CD4-positive, CD25-positive, alpha-beta regulatory T cell (primary cell): ENCODE results near the gene TUFT1. TPM values are rescaled to one million over a fixed set of nuclear protein-coding genes. Genes with fewer than 3 reads are reported as not detected.
"Not testable (repeated sequence)": the region's sequence is repeated elsewhere in the genome, so short reads cannot be mapped to it uniquely, and the experiment has no call there.

ENCODE experiments used
- ATAC-seq, 2 donors: fragments of 150-1000 bp; cut with Tn5 transposase; one replicate each; pipeline ENCODE4 v1.10.0; 2021; ENCODE audit warnings: low read depth in 2 of 2, moderate number of reproducible peaks in 2 of 2, moderate library complexity in 1 of 2
- DNase-seq, 3 donors: peaks; one replicate each; pipeline versions ENCODE4 v3.0.0 to v3.0.0-alpha.2; 2012 to 2022; ENCODE audit warnings: mixed read lengths in 1 of 3
- H3K27ac ChIP-seq: one replicate; pipeline ENCODE4 v1.7.0; 2013; ENCODE audit warnings: mild to moderate bottlenecking, low read length; ENCODE audit not compliant: insufficient read depth, poor library complexity, severe bottlenecking
- H3K27me3 ChIP-seq: one replicate; pipeline ENCODE4 v1.7.0; 2013; ENCODE audit warnings: low read length; ENCODE audit not compliant: control insufficient read depth, insufficient read depth
- H3K36me3 ChIP-seq: one replicate; pipeline ENCODE4 v1.7.0; 2013; ENCODE audit warnings: mild to moderate bottlenecking, low read length, moderate library complexity; ENCODE audit not compliant: control insufficient read depth, insufficient read depth
- H3K4me1 ChIP-seq: 2 replicates; pipeline ENCODE4 v1.7.0; 2013; ENCODE audit warnings: mild to moderate bottlenecking, low read length; ENCODE audit not compliant: insufficient read depth, control insufficient read depth, poor library complexity, severe bottlenecking
- H3K4me3 ChIP-seq: one replicate; pipeline ENCODE4 v1.7.0; 2013; ENCODE audit warnings: low read depth, mild to moderate bottlenecking, low read length, moderate library complexity
- H3K9me3 ChIP-seq, 2 experiments: 1 replicate in 1 of 2; 2 replicates in 1 of 2; pipeline ENCODE4 v1.7.0; 2013; ENCODE audit warnings: low read length in 2 of 2, mild to moderate bottlenecking in 1 of 2, moderate library complexity in 1 of 2; ENCODE audit not compliant: control insufficient read depth in 2 of 2
- H3K27ac Mint-ChIP-seq, 3 donors: one replicate each; pipeline ENCODE4 v1.8.0; 2020 to 2022; ENCODE audit warnings: mild to moderate bottlenecking in 3 of 3, mixed read lengths in 3 of 3, moderate library complexity in 2 of 3
- H3K27me3 Mint-ChIP-seq: one replicate; pipeline ENCODE4 v1.8.0; 2022; ENCODE audit warnings: mild to moderate bottlenecking, mixed read lengths
- H3K36me3 Mint-ChIP-seq: one replicate; pipeline ENCODE4 v1.8.0; 2020; ENCODE audit warnings: mixed read lengths
- H3K4me1 Mint-ChIP-seq, 4 donors: one replicate each; pipeline ENCODE4 v1.8.0; 2020 to 2022; ENCODE audit warnings: mixed read lengths in 4 of 4, mild to moderate bottlenecking in 1 of 4
- H3K4me3 Mint-ChIP-seq, 4 donors: one replicate each; pipeline ENCODE4 v1.8.0; 2020 to 2022; ENCODE audit warnings: mild to moderate bottlenecking in 4 of 4, mixed read lengths in 4 of 4, moderate library complexity in 3 of 4
- H3K9me3 Mint-ChIP-seq, 7 donors: one replicate each; pipeline ENCODE4 v1.8.0; 2020 to 2022; ENCODE audit warnings: mixed read lengths in 7 of 7, mild to moderate bottlenecking in 3 of 7, moderate library complexity in 2 of 7
- polyA plus RNA-seq, 4 donors: library from polyadenylated mRNA; unstranded; fragments of 300-500 nt; fragmentation: Illumina TruSeq; gene quantifications; one replicate each; pipeline ENCODE4 v1.2.3, GENCODE V29; 2021
- total RNA-seq: library from RNA; stranded (reverse); gene quantifications from one replicate; pipeline ENCODE4 v1.2.3, GENCODE V29; 2022

Gene TUFT1
- total and polyA plus RNA-seq, 5 donors from 2014 or later, result 10.2 to 13.6 (median 13.3) TPM

- ATAC-seq, result no peak
- peaks cover 5% of the 10 kb centered on the region for H3K36me3 Mint-ChIP-seq
These were observed 45.5 kb downstream of the TUFT1 start for GRCh38 chr1:151585622-151586021.

GRCh38 chr1:151590961-151591360, 50.9 kb downstream of the TUFT1 start:
- no peak overlapping the region for H3K4me3 Mint-ChIP-seq
- peaks cover 17% of the 10 kb centered on the region for H3K27me3 Mint-ChIP-seq
- no peak overlapping the region for H3K27ac ChIP-seq
- H3K9me3 ChIP-seq, result peaks cover 6 to 7% of the 10 kb centered on the region in 2 experiments
- no peaks in the 10 kb centered on the region for H3K36me3 ChIP-seq
- DNase-seq (no peak), ATAC-seq (no peak)
- peaks cover 5 to 10% (median 6%) of the 10 kb centered on the region in 4 donors for H3K4me1 Mint-ChIP-seq
- no peak overlapping the region for H3K4me3 ChIP-seq
- peaks cover 0 to 9% (median 2%) of the 10 kb centered on the region in 7 donors for H3K9me3 Mint-ChIP-seq
- H3K4me1 ChIP-seq, result no peaks in the 10 kb centered on the region
- peaks cover 3% of the 10 kb centered on the region for H3K27me3 ChIP-seq
- H3K27ac Mint-ChIP-seq, result no peak overlapping the region
- peaks cover 5% of the 10 kb centered on the region for H3K36me3 Mint-ChIP-seq

More at GRCh38 chr1:151585622-151586021, 45.5 kb downstream of the TUFT1 start:
- Histone ChIP-seq H3K9me3 (no peaks in the 10 kb centered on the region), H3K4me3 (no peak overlapping the region), H3K27me3 (peaks cover 3% of the 10 kb centered on the region), H3K4me1 (no peaks in the 10 kb centered on the region), H3K36me3 (no peaks in the 10 kb centered on the region), H3K27ac (no peak overlapping the region)
- Mint-ChIP-seq H3K27me3 (peaks cover 10% of the 10 kb centered on the region), H3K27ac (no peak overlapping the region), H3K4me3 (no peak overlapping the region), H3K4me1 (no peaks in the 10 kb centered on the region), H3K9me3 (peaks cover 0 to 4% (median 0%) of the 10 kb centered on the region in 7 donors)
- DNase-seq, result no peak

DNA sequence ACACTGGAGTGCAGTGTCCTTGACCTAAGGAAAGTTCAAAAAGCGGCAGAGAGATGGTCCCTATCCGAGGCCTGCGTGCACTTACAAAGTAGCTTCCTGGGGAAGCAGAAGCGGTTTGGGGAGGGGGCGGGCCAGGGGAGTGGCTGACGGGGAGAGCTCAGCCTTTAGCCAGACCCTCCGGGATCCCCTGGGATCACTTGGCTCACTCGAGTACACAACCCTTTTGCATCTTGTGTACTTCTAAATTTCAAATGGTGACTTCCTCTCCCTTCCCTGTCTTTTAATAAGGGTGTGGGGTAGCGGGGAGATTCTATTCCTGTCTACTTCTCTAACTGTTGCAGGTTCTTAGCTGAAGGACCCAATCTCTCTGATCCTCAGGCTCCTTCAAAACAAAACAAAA, 53.6 kb downstream of the TUFT1 start:
- DNase-seq (no peak), ATAC-seq (peak in 1 of 2 donors; percentile 8)
- H3K9me3 Mint-ChIP-seq, result peaks cover 0 to 9% (median 2%) of the 10 kb centered on the region in 7 donors
- H3K36me3 Mint-ChIP-seq, result peaks cover 5% of the 10 kb centered on the region
- H3K4me1 Mint-ChIP-seq, result peaks cover 5 to 10% (median 6%) of the 10 kb centered on the region in 4 donors
- H3K9me3 ChIP-seq, result peaks cover 6 to 7% of the 10 kb centered on the region in 2 experiments
- no peaks in the 10 kb centered on the region for H3K27me3 ChIP-seq
- H3K4me1 ChIP-seq, result no peaks in the 10 kb centered on the region
- H3K27ac Mint-ChIP-seq, result peak overlapping the region; percentile 6 to 65 (median 51)
- peaks cover 17% of the 10 kb centered on the region for H3K27me3 Mint-ChIP-seq
- no peak overlapping the region for H3K27ac ChIP-seq
- peak overlapping the region; percentile 63 for H3K4me3 ChIP-seq
- peak overlapping the region in 3 of 4 donors; percentile 4 to 75 (median 44) for H3K4me3 Mint-ChIP-seq
- no peaks in the 10 kb centered on the region for H3K36me3 ChIP-seq

GRCh38 chr1:151594143-151594625, 54.1 kb downstream of the TUFT1 start:
- H3K4me1 ChIP-seq, result no peaks in the 10 kb centered on the region
- ATAC-seq (peak; percentile 98 to 99), DNase-seq (peak; percentile 75 to 91 (median 85))
- H3K36me3 ChIP-seq, result no peaks in the 10 kb centered on the region
- peaks cover 17% of the 10 kb centered on the region for H3K27me3 Mint-ChIP-seq
- H3K27ac ChIP-seq, result no peak overlapping the region
- H3K36me3 Mint-ChIP-seq, result peaks cover 5% of the 10 kb centered on the region
- peak overlapping the region; percentile 63 for H3K4me3 ChIP-seq
- peak overlapping the region in 3 of 4 donors; percentile 4 to 75 (median 44) for H3K4me3 Mint-ChIP-seq
- H3K27me3 ChIP-seq, result no peaks in the 10 kb centered on the region
- H3K4me1 Mint-ChIP-seq, result peaks cover 5 to 10% (median 6%) of the 10 kb centered on the region in 4 donors
- H3K9me3 ChIP-seq, result peaks cover 6 to 7% of the 10 kb centered on the region in 2 experiments
- H3K9me3 Mint-ChIP-seq, result peaks cover 0 to 9% (median 2%) of the 10 kb centered on the region in 7 donors
- peak overlapping the region; percentile 6 to 65 (median 51) for H3K27ac Mint-ChIP-seq

DNA sequence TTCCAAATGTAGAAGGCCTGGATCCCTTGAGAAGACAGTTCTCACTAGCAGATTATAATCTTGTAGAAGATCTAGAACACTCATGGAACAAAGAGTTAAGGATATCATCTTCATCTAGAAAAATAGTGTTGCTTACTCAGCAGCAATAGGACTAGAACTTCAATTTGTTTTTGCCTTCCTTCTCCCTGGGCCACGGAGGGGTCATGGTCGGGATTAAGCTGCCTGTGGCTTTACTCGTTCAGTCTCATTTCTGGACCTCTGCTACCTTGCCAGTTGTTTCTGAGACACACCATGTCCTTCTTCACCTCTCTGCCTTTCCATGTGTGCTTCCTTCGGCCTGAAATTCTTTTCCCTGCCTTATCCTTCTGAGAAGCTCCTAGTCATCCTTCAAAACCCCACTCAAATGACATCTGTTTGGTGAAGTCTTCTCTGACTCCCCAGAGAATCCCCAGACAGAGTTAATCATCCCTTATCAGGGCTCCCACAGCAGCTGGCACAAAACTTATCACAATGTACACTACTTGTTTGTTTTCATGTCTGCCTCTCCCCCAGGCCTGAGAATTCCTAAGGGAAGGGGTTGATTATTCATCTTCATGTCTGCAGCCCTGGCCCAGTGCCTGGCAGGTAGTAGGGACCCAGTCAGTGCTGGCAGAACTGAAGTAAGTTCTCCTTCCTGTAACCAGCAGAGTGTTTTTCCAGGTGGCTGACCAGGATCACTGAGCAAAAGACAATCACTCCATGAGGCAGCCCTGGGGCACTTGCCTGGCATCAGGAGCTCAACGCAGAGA, 56.3 kb downstream of the TUFT1 start:
- Histone ChIP-seq H3K36me3 (no peaks in the 10 kb centered on the region), H3K4me3 (no peak overlapping the region), H3K27ac (no peak overlapping the region), H3K4me1 (no peaks in the 10 kb centered on the region), H3K27me3 (no peaks in the 10 kb centered on the region), H3K9me3 (no peaks in the 10 kb centered on the region)
- H3K4me3 Mint-ChIP-seq, result no peak overlapping the region
- H3K4me1 Mint-ChIP-seq, result peaks cover 5 to 10% (median 6%) of the 10 kb centered on the region in 4 donors
- H3K9me3 Mint-ChIP-seq, result peaks cover 0 to under 1% (median 0%) of the 10 kb centered on the region in 7 donors
- H3K27me3 Mint-ChIP-seq, result peaks cover 7% of the 10 kb centered on the region
- ATAC-seq (no peak), DNase-seq (no peak)
- no peaks in the 10 kb centered on the region for H3K36me3 Mint-ChIP-seq
- H3K27ac Mint-ChIP-seq, result no peak overlapping the region

- H3K27ac Mint-ChIP-seq, H3K4me1 Mint-ChIP-seq, H3K36me3 Mint-ChIP-seq, H3K4me3 ChIP-seq, H3K4me3 Mint-ChIP-seq, H3K9me3 Mint-ChIP-seq, H3K27me3 ChIP-seq, H3K4me1 ChIP-seq, H3K27ac ChIP-seq, H3K36me3 ChIP-seq, DNase-seq, H3K9me3 ChIP-seq, ATAC-seq: not testable (repeated sequence)
- H3K27me3 Mint-ChIP-seq, result peaks cover 25% of the 10 kb centered on the region
These were observed 62.4 kb downstream of the TUFT1 start for GRCh38 chr1:151602550-151602949.

DNA sequence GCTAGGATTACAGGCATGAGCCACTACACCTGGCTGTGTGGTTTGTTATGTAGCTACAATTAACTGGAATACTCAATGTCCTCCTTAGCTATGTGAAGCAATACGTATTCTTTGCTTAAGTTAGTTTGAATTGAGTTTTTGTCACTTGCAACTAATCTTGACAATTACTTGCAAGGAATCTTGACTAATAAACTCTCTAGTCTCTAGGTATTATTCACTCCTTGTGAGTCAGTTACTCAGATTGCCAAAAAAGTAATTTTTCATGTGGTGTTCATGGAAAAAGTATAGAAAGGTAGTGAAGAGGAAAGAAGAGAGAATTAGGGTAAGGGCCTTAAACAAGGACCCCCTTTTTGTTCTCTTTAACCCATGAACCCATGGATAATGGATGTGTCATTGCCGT, 64.2 kb downstream of the TUFT1 start:
- peaks cover 29% of the 10 kb centered on the region for H3K27me3 Mint-ChIP-seq
- H3K36me3 Mint-ChIP-seq, result no peaks in the 10 kb centered on the region
- Histone ChIP-seq H3K27ac (no peak overlapping the region), H3K27me3 (peaks cover 2% of the 10 kb centered on the region), H3K4me3 (no peak overlapping the region), H3K36me3 (no peaks in the 10 kb centered on the region), H3K4me1 (no peaks in the 10 kb centered on the region), H3K9me3 (no peaks in the 10 kb centered on the region)
- no peak overlapping the region for H3K27ac Mint-ChIP-seq
- no peak for ATAC-seq
- no peaks in the 10 kb centered on the region for H3K9me3 Mint-ChIP-seq
- H3K4me1 Mint-ChIP-seq, result no peaks in the 10 kb centered on the region
- DNase-seq, result no peak
- H3K4me3 Mint-ChIP-seq, result no peak overlapping the region
